GM18499 (cell line): ENCODE data around the gene FBXL17.

Experiments
- ATAC-seq: cut with Tn5 transposase; IDR thresholded peaks from one replicate; pipeline ENCODE4 v1.9.1; 2021; ENCODE audit warnings: moderate number of reproducible peaks; ENCODE audit not compliant: insufficient read depth, unreplicated experiment

FBXL17 gene

GRCh38 chr5:108257996-108258395 is 123.9 kb downstream of the FBXL17 start:
- no peak for ATAC-seq

DNA sequence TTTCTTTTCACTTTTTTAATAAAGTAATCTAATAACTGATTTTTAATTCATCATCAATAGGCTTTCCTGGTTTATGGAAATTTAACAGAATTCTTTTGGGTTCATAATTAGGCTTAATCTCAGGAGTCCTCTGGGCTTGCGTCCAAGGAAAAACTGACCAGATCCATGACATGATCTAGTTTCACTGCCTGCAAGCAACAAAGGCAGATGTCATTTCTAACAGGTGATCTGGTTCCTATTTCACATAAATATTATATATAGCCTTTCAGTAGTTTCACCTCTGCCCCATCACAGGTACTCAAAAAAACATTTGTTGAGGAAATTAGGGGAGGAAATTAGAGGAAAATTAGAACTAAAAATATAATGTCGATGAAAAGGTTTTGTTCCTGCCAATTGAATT is 126.4 kb downstream of the FBXL17 start:
- no peak for ATAC-seq

DNA sequence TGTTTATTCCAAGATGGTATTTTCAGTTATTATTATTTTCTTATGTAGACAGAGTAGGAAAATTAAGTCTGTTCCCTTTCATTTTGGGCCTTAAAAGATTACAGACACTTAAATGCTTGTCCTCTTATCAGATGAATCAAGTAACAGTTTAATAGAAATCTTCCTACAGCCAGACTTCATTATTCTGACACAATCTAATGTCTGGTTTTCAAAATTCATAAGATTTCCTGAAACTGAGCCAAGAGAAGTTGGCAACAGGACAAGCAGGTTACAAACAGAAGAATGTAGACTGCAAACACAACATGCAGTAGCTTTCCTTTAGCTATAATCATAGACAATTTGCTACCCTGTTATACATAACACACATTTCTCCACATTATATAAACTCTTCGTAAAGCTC is 130.5 kb downstream of the FBXL17 start:
- no peak for ATAC-seq

GRCh38 chr5:108249785-108250426 is 132.0 kb downstream of the FBXL17 start:
- ATAC-seq = no peak

DNA sequence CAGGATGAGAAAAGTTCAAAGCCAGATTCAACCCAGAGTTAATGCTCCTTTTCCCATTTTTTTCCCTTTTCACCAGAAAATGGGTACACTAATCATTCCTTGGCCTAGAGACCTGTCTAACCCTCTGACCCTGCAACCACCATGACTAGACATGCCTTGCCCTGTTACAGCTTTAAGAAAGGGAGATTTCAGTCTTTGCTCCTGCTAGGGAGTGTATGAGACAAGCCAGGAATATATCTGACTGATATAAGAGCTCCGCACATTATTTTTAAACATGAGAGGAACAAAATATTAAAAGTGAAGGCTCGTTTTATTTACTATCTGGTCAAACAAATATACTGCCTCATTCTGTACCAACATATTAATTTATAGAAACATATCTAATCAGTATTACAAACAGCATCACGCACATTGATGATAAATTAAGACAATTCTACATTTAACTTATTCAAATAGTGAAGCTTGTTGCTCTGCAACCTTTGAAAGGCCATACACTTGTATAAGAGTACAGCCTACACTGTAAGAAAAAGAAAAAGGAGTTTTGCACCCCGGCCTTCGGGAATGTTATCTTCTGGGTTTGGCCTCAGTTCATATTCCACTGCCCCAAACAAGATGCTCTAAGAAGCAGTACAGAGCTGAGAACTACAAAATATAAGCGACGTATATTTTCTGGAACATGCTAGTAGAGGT is 132.7 kb downstream of the FBXL17 start:
- ATAC-seq = no peak

DNA sequence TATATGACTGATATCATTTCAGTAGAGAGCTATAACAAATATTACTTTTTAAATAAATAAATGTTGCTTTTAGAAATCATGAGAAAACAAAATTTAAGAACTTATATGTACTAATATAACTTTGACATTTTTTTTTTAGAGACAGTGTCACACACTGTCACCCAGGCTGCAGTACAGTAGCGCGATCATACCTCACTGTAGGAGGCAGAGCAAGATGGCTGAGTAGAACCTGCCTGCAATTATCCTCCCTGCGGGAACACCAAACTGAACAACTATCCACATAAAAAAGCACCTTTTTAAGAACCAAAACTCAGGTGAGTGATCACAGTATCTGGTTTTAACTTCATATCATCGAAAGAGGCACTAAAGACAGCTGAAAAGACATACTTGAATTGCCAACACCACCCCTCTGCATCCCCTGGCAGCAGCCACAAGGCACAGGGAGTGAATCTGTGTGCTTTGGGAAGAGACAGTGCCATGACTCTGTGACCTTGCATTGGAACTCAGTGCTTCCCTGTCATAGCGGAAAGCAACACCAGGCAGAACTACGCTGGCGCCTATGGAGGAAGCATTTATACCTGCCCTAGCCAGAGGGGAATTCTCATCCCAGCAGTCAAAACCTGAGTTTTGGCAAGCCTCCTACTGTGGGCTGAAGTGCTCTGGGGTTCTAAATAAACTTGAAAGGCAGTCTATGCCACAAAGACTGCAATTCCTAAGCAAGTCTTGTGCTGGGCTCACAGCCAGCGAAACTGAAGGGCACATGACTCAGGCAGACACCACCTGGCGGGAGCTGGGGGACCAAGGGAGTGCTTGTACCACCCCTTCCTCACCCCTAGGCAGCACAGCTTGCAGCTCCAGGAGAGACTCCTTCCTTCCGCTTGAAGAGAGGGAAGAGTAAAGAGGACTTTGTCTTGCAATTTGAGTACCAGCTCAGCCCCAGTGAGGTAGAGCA is 142.7 kb downstream of the FBXL17 start:
- no peak for ATAC-seq

- ATAC-seq = no peak
Measured at GRCh38 chr5:108238461-108238860, 143.4 kb downstream of the FBXL17 start.

GRCh38 chr5:108233617-108234155 is 148.2 kb downstream of the FBXL17 start:
- ATAC-seq = no peak

GRCh38 chr5:108232805-108233204 is 149.1 kb downstream of the FBXL17 start:
- ATAC-seq = no peak

DNA sequence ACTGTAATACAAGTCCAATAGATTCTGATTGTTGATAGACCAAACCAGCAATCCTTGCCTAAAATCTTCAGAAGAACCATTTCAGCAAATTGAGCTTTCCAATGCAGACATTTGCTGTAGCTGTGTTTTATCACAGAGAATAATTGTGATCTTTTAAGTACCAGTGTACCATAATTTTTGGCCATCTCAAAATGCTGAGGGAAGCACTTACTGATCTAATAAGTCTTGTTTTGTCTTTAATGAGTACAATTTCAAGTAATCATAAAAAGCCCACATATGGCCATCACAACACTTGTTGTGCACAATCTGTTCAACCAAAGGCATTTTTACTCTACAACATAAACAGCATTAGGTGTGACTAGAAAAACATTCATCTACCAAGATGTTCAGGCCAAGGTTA is 159.9 kb downstream of the FBXL17 start:
- no peak for ATAC-seq

- no peak for ATAC-seq
Measured at GRCh38 chr5:108220834-108221233, 161.1 kb downstream of the FBXL17 start.

GRCh38 chr5:108216890-108217289 is 165.0 kb downstream of the FBXL17 start:
- ATAC-seq = no peak

DNA sequence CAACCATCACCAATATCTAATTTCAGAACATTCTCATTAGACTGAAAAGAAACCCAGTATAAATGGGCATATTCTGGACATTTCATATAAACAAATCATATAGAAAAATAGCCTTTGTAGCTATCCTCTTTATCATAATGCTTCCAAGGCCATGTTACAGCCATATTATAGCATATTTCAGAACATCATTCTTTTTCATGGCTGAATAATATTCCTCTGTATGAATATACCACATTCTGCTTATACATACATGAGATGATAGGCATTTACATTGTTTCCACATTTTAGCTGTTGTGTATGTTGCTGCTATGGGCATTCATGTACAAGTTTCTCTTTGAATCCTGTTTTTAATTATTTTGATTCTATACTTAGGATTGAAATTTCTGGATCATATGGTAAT is 167.0 kb downstream of the FBXL17 start:
- no peak for ATAC-seq

- no peak for ATAC-seq
Measured at GRCh38 chr5:108212775-108213346, 169.0 kb downstream of the FBXL17 start.

DNA sequence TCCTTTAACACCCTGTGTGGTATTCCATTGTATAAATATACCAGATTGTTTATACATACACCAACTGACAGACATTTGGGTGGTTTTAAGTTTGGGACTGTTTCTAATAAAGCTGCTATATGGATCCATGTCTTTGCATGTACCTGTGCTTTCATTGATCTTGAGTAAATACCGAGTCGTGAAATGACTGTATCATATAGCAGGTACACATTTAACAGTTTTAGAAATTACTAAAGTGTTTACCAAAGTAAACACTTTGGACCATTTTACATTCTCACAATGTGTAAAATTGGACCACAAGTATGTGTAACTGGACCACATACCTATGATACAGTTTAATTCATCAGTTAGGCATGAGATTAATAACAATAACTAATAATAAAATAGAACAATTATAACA is 175.2 kb downstream of the FBXL17 start:
- ATAC-seq = no peak

GRCh38 chr5:108201721-108202120 is 180.2 kb downstream of the FBXL17 start:
- no peak for ATAC-seq

DNA sequence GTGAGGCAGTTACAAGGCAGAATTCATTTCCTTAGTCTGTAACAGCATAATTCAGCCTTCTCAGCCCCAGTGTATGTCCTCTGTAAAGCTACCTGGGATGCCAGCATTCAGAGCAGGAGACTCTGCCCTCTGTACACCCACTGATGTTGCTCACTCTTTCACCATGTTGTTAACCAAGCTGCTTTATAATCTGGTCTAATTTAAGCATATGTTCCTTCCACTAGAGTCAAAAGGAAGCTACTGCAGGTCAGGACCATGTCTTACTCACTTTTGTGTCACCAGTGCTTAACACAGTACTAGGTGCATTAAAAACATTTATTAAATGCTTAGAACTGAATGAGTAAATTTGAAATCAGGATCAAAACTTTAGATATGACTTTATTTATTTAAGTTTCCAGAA is 185.6 kb downstream of the FBXL17 start:
- ATAC-seq = no peak

DNA sequence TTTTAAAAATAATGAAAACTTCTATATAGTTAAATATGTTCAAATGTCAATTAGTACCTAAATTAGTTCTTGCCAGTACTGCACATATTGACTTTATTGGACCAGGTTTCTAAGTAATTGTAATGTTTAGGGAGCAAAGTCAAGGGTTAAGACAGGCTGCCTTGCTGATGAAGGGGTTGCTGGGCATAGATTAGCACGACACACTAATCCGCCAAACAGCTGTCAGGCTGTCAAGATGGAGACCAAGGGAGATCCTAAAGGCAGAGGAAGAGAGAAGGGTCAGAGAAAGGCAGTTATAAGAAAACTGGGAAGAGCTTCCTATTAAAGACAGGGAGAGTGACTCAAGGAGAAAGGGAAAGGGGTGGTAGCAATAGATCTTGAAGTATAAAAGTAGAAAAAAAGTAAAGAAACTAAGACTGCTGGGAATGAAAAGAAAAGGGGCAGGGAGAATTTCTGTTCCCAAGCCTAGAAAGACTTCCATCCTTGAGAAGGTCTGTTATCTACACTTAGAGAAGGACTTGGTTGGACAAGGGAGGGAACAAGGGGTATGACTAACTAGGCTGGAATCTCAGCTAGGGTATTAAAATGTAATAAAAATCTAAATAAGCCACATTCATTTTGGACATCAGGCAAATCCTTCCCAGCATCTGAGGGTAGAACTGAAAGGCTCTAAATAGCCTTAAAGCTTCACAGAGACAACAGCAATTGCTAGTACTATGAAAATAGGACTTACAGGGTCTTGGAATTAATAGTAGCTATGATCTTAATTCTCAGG is 188.7 kb downstream of the FBXL17 start:
- ATAC-seq = no peak

GRCh38 chr5:108184940-108185339 is 197.0 kb downstream of the FBXL17 start:
- ATAC-seq = no peak

DNA sequence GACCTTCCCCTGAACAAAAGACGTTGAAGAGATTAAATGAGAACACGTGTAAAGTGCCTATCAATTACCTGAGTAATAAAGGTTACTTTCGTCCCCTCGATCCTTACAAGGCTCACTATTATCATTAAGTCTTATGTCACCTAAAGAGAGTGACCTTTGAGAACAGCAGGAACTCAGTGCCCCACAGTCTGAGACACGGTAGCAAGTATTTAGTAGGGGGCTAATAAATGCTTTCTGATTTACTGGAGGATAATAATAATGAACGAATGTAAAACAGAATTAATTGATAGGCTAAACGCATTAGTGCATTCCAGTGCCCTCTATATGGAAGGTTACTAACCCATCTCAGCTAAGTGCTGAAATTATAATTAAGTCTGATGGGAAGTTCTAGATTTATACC is 199.9 kb downstream of the FBXL17 start:
- no peak for ATAC-seq
